ENCODE data around the gene CES2.

CES2 gene

GRCh38 chr16:66906916-66907836 is 28.1 kb upstream of the CES2 start:
- WGBS (ENCODE audit: insufficient coverage): 85% methylated on average over 6 of the region's 7 CpGs
- H3K4me3 ChIP-seq (ENCODE audit: control insufficient read depth in 1 of 7, extremely low read depth in 1 of 7, insufficient read depth in 4 of 7, low read depth in 2 of 7, low read length in 6 of 7): no peak overlapping the region
- no peak for DNase-seq
- H3K4me1 ChIP-seq (ENCODE audit: control extremely low read depth in 1 of 4, control insufficient read depth in 4 of 4, insufficient read depth in 4 of 4, low read length in 3 of 4): no peaks in the 10 kb centered on the region
- H3K9me3 ChIP-seq (ENCODE audit: control extremely low read depth in 1 of 5, control insufficient read depth in 4 of 5, insufficient read depth in 2 of 5, low read depth in 1 of 5, low read length in 4 of 5): no peaks in the 10 kb centered on the region
- ChIA-PET POLR2A (no interaction called here), CTCF (interaction anchor here (1.0 to 30.6 kb wide), 5 partner anchors 11 to 47 kb away, joined by 3 to 473 read pairs (median 8); partner anchors contain the start of genes CDH16 and RRAD)
- H3K27ac ChIP-seq (ENCODE audit: insufficient read depth in 1 of 2, low read depth in 1 of 2, low read length in 2 of 2, poor library complexity in 1 of 2, severe bottlenecking in 2 of 2): no peak overlapping the region
- peaks cover 0 to 7% (median 0%) of the 10 kb centered on the region in 5 experiments for H3K27me3 ChIP-seq (replicated peaks in 2 of 5; ENCODE audit: control insufficient read depth in 4 of 5, insufficient read depth in 5 of 5, low read length in 4 of 5)
- no peaks in the 10 kb centered on the region for H3K36me3 ChIP-seq (ENCODE audit: control insufficient read depth in 4 of 4, insufficient read depth in 4 of 4, low read length in 3 of 4)

GRCh38 chr16:66908116-66908515 is 27.2 kb upstream of the CES2 start:
- Histone ChIP-seq H3K27ac (ENCODE audit: insufficient read depth in 1 of 2, low read depth in 1 of 2, low read length in 2 of 2, poor library complexity in 1 of 2, severe bottlenecking in 2 of 2) (no peak overlapping the region), H3K4me3 (ENCODE audit: control insufficient read depth in 1 of 7, extremely low read depth in 1 of 7, insufficient read depth in 4 of 7, low read depth in 2 of 7, low read length in 6 of 7) (no peak overlapping the region), H3K36me3 (ENCODE audit: control insufficient read depth in 4 of 4, insufficient read depth in 4 of 4, low read length in 3 of 4) (no peaks in the 10 kb centered on the region), H3K4me1 (ENCODE audit: control extremely low read depth in 1 of 4, control insufficient read depth in 4 of 4, insufficient read depth in 4 of 4, low read length in 3 of 4) (no peaks in the 10 kb centered on the region), H3K9me3 (ENCODE audit: control extremely low read depth in 1 of 5, control insufficient read depth in 4 of 5, insufficient read depth in 2 of 5, low read depth in 1 of 5, low read length in 4 of 5) (no peaks in the 10 kb centered on the region), H3K27me3 (replicated peaks in 2 of 5; ENCODE audit: control insufficient read depth in 4 of 5, insufficient read depth in 5 of 5, low read length in 4 of 5) (peaks cover 0 to 7% (median 0%) of the 10 kb centered on the region in 5 experiments)
- no peak for DNase-seq
- ChIA-PET POLR2A (no interaction called here), CTCF (interaction anchor here (1.9 to 30.6 kb wide), 3 partner anchors 11 to 16 kb away, joined by 8 to 473 read pairs (median 11); partner anchors contain the start of genes CDH16 and RRAD)
- 93% methylated on average over 3 of the region's 3 CpGs for WGBS (ENCODE audit: insufficient coverage)

- H3K27me3 ChIP-seq (replicated peaks in 2 of 5; ENCODE audit: control insufficient read depth in 4 of 5, insufficient read depth in 5 of 5, low read length in 4 of 5): peaks cover 0 to 7% (median 0%) of the 10 kb centered on the region in 5 experiments
- H3K9me3 ChIP-seq (ENCODE audit: control extremely low read depth in 1 of 5, control insufficient read depth in 4 of 5, insufficient read depth in 2 of 5, low read depth in 1 of 5, low read length in 4 of 5): no peaks in the 10 kb centered on the region
- POLR2A ChIA-PET: interaction anchor here (0.6 kb wide), 2 partner anchors 149 to 230 kb away, joined by 3 read pairs; no protein-coding TSS in a partner anchor
- WGBS (ENCODE audit: insufficient coverage): 90% methylated on average over 6 of the region's 14 CpGs
- H3K4me1 ChIP-seq (ENCODE audit: control extremely low read depth in 1 of 4, control insufficient read depth in 4 of 4, insufficient read depth in 4 of 4, low read length in 3 of 4): no peaks in the 10 kb centered on the region
- no peak overlapping the region for H3K4me3 ChIP-seq (ENCODE audit: control insufficient read depth in 1 of 7, extremely low read depth in 1 of 7, insufficient read depth in 4 of 7, low read depth in 2 of 7, low read length in 6 of 7)
- no peaks in the 10 kb centered on the region for H3K36me3 ChIP-seq (ENCODE audit: control insufficient read depth in 4 of 4, insufficient read depth in 4 of 4, low read length in 3 of 4)
- CTCF ChIA-PET: interaction anchor here (20.4 to 30.6 kb wide), 2 partner anchors 10 kb away, joined by 473 read pairs; partner anchors contain the start of genes CDH16 and RRAD
- H3K27ac ChIP-seq (ENCODE audit: insufficient read depth in 1 of 2, low read depth in 1 of 2, low read length in 2 of 2, poor library complexity in 1 of 2, severe bottlenecking in 2 of 2): no peak overlapping the region
- DNase-seq: no peak
These were observed 26.4 kb upstream of the CES2 start for GRCh38 chr16:66908762-66909559.

- no peaks in the 10 kb centered on the region for H3K36me3 ChIP-seq (ENCODE audit: control insufficient read depth in 4 of 4, insufficient read depth in 4 of 4, low read length in 3 of 4)
- WGBS (ENCODE audit: insufficient coverage): 95% methylated on average over 7 of the region's 14 CpGs
- no peaks in the 10 kb centered on the region for H3K9me3 ChIP-seq (ENCODE audit: control extremely low read depth in 1 of 5, control insufficient read depth in 4 of 5, insufficient read depth in 2 of 5, low read depth in 1 of 5, low read length in 4 of 5)
- no peaks in the 10 kb centered on the region for H3K4me1 ChIP-seq (ENCODE audit: control extremely low read depth in 1 of 4, control insufficient read depth in 4 of 4, insufficient read depth in 4 of 4, low read length in 3 of 4)
- peaks cover 0 to 7% (median 0%) of the 10 kb centered on the region in 5 experiments for H3K27me3 ChIP-seq (replicated peaks in 2 of 5; ENCODE audit: control insufficient read depth in 4 of 5, insufficient read depth in 5 of 5, low read length in 4 of 5)
- no peak overlapping the region for H3K4me3 ChIP-seq (ENCODE audit: control insufficient read depth in 1 of 7, extremely low read depth in 1 of 7, insufficient read depth in 4 of 7, low read depth in 2 of 7, low read length in 6 of 7)
- POLR2A ChIA-PET: no interaction called here
- H3K27ac ChIP-seq (ENCODE audit: insufficient read depth in 1 of 2, low read depth in 1 of 2, low read length in 2 of 2, poor library complexity in 1 of 2, severe bottlenecking in 2 of 2): no peak overlapping the region
- no peak for DNase-seq
- CTCF ChIA-PET: interaction anchor here (0.6 to 30.6 kb wide), 4 partner anchors 9 to 113 kb away, joined by 3 to 473 read pairs (median 238); partner anchors contain the start of genes CDH16 and RRAD
These were observed 25.0 kb upstream of the CES2 start for GRCh38 chr16:66910175-66910940.

GRCh38 chr16:66911112-66911511 is 24.2 kb upstream of the CES2 start:
- CTCF ChIA-PET: interaction anchor here (0.6 to 30.6 kb wide), 3 partner anchors 8 to 21 kb away, joined by 3 to 473 read pairs (median 473); partner anchors contain the start of genes CDH16 and RRAD
- POLR2A ChIA-PET: no interaction called here

GRCh38 chr16:66911801-66912200 is 23.5 kb upstream of the CES2 start:
- no peaks in the 10 kb centered on the region for H3K36me3 ChIP-seq (ENCODE audit: control insufficient read depth in 4 of 4, insufficient read depth in 4 of 4, low read length in 3 of 4)
- no peaks in the 10 kb centered on the region for H3K9me3 ChIP-seq (ENCODE audit: control extremely low read depth in 1 of 5, control insufficient read depth in 4 of 5, insufficient read depth in 2 of 5, low read depth in 1 of 5, low read length in 4 of 5)
- ChIA-PET POLR2A (no interaction called here), CTCF (interaction anchor here (20.4 to 30.6 kb wide), 2 partner anchors 7 to 13 kb away, joined by 473 read pairs; partner anchors contain the start of genes CDH16 and RRAD)
- WGBS (ENCODE audit: insufficient coverage): 98% methylated on average over 8 of the region's 8 CpGs
- no peaks in the 10 kb centered on the region for H3K4me1 ChIP-seq (ENCODE audit: control extremely low read depth in 1 of 4, control insufficient read depth in 4 of 4, insufficient read depth in 4 of 4, low read length in 3 of 4)
- H3K27me3 ChIP-seq (replicated peaks in 2 of 5; ENCODE audit: control insufficient read depth in 4 of 5, insufficient read depth in 5 of 5, low read length in 4 of 5): peaks cover 0 to 5% (median 0%) of the 10 kb centered on the region in 5 experiments
- no peak overlapping the region for H3K4me3 ChIP-seq (ENCODE audit: control insufficient read depth in 1 of 7, extremely low read depth in 1 of 7, insufficient read depth in 4 of 7, low read depth in 2 of 7, low read length in 6 of 7)
- H3K27ac ChIP-seq (ENCODE audit: insufficient read depth in 1 of 2, low read depth in 1 of 2, low read length in 2 of 2, poor library complexity in 1 of 2, severe bottlenecking in 2 of 2): no peak overlapping the region
- DNase-seq: no peak

More at GRCh38 chr16:66911112-66911511, 24.2 kb upstream of the CES2 start:
- no peak overlapping the region for H3K27ac ChIP-seq (ENCODE audit: insufficient read depth in 1 of 2, low read depth in 1 of 2, low read length in 2 of 2, poor library complexity in 1 of 2, severe bottlenecking in 2 of 2)
- no peak overlapping the region for H3K4me3 ChIP-seq (ENCODE audit: control insufficient read depth in 1 of 7, extremely low read depth in 1 of 7, insufficient read depth in 4 of 7, low read depth in 2 of 7, low read length in 6 of 7)
- WGBS (ENCODE audit: insufficient coverage): 95% methylated on average over 5 of the region's 5 CpGs
- no peaks in the 10 kb centered on the region for H3K36me3 ChIP-seq (ENCODE audit: control insufficient read depth in 4 of 4, insufficient read depth in 4 of 4, low read length in 3 of 4)
- H3K9me3 ChIP-seq (ENCODE audit: control extremely low read depth in 1 of 5, control insufficient read depth in 4 of 5, insufficient read depth in 2 of 5, low read depth in 1 of 5, low read length in 4 of 5): no peaks in the 10 kb centered on the region
- DNase-seq: no peak
- no peaks in the 10 kb centered on the region for H3K4me1 ChIP-seq (ENCODE audit: control extremely low read depth in 1 of 4, control insufficient read depth in 4 of 4, insufficient read depth in 4 of 4, low read length in 3 of 4)
- peaks cover 0 to 7% (median 0%) of the 10 kb centered on the region in 5 experiments for H3K27me3 ChIP-seq (replicated peaks in 2 of 5; ENCODE audit: control insufficient read depth in 4 of 5, insufficient read depth in 5 of 5, low read length in 4 of 5)

Data from common myeloid progenitor, CD34-positive (primary cell).